ENCODE results near the gene SIVA1.

The SIVA1 gene

DNA sequence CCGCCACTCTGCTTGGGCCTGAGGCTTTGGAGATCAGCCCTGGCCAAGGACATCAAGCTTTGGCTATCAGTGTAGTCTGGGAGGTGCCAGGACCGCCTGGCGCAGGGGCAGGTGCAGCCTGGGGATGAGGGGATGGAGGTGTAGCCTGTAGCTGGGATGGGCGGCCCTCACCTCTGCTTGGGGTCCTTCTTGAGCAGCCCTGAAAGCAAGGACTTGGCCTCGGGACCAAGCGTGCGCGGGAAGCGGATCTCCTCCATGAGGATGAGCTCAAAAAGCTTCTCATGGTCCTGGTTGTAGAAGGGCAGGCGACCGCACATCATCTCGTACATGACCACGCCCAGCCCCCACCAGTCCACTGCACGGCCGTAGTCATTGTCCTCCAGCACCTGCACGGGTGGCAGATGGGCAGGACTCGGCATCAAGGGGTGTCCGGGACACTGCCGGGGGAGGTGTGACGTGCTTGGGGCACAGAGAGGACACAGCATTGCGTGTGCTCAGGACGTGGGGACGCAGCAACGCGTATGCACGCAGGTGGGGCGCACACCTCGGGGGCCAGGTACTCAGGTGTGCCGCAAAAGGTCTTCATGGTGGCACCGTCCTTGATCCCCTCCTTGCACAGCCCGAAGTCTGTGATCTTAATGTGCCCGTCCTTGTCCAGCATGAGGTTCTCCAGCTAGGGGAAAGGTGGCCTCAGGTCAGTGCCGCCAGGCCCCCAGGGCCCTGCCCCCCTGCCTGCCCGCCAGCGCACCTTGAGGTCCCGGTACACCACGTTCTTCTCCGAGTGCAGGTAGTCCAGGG lies 20.0 kb downstream of the SIVA1 start:
- no peak for DNase-seq

GRCh38 chr14:104773505-104774452 lies 20.8 kb downstream of the SIVA1 start:
- no peak for DNase-seq

DNA sequence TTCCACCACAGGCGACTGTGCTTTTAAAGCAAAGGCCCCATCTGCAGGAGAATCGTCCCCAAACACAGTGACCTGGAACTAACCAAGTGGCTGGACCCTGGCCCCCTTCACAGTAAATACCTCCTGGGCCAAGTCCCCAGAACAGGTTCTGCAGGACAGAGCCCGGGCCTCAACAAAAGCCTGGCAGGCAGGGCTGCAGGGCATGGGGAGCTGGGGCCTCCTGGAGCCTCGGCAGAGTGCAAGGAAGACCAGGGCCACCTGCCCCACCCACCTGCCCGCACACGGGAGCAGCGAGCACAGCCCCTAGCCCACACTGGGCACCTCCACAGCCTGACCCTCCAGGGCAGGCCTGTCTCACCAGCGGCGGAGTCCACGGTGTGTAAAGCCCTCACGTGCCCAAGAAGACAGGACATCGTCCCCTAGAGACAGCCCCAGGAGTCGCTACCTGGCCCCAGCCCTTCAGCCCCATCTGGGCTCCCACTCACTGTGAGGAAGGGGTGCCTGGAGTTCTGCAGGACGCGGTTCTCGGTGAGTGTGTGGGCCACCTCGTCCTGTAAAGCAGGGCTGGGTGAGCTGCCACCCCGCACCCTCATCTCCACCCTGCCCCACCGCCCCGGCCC lies 21.6 kb downstream of the SIVA1 start:
- DNase-seq, result no peak

DNA sequence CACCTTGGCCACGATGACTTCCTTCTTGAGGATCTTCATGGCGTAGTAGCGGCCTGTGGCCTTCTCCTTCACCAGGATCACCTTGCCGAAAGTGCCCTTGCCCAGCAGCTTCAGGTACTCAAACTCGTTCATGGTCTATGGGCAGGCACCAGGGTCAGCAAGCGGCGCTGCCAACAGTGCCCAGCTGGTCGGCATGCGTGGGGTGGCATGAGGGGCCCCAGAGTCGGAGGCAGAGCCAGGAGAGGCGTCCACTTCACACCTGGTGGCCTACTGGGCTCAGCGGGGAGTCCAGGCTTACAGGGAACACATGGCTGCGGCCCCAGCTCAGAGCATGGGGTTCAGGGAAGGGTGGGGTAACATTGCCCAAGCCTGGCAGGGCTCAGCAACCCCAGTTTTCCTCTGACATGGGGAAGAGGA lies 22.1 kb downstream of the SIVA1 start:
- DNase-seq, result no peak

GRCh38 chr14:104776481-104776880 lies 23.5 kb downstream of the SIVA1 start:
- no peak for DNase-seq

GRCh38 chr14:104776961-104777807 lies 24.2 kb downstream of the SIVA1 start:
- DNase-seq, result no peak

GRCh38 chr14:104777808-104778249 lies 24.9 kb downstream of the SIVA1 start:
- DNase-seq, result no peak

DNA sequence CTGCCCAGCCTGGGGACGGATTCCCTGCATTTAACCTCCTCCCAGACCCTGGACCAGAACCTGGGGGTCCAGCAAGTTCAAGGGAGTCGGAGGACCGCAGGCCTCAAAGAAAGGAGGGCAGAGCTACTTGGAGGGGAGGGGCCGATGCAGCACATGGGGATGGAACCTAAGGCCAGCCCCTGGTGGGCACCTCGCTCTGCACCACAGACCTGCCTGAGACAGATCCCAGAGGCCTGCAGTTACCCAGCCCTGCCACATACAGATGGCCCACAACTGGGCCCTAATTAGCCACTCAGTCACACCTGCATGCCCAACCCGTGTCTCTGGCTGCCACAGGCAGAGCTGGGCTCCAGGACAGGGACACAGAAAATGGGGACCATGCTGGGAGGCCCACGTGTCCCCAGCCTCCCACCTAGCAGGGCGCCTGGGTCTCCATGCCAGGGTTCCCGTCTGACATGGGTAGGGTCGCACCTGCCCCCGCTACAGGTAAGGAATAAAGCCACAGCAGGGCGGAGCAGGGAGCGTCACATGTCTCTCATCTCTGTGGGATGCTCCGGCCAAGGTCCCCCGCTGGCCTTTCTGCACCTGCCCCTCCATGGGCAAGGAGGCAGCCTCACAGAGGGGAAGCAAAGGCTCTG lies 25.9 kb downstream of the SIVA1 start:
- DNase-seq, result no peak

DNA sequence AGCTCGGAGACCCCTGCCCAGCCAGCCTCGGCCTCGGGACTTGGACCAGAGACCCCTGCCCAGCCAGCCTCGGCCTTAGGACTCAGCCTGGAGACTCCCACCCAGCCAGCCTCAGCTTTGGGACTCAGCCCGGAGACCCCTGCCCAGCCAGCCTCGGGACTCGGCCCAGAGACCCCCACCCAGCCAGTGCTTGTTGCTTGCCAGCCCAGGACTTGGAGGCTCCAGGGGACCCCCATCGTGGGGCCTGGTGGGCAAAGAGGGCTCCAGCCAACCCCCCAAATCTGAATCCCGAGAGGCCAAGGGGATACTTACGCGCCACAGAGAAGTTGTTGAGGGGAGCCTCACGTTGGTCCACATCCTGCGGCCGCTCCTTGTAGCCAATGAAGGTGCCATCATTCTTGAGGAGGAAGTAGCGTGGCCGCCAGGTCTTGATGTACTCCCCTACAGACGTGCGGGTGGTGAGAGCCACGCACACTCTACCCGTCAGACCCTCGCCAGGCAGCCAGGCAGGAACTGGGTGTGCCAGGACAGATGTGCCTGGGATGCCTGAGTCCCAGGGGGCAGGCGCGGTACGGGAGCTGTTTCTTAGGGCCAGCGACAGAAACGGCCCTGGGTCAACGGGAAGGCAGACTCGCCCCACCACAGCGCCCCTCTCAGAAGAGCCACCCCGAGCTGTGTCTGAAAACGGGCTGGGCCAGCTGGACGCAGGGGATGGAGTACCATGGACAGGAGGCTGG lies 27.0 kb downstream of the SIVA1 start:
- DNase-seq, result no peak

DNA sequence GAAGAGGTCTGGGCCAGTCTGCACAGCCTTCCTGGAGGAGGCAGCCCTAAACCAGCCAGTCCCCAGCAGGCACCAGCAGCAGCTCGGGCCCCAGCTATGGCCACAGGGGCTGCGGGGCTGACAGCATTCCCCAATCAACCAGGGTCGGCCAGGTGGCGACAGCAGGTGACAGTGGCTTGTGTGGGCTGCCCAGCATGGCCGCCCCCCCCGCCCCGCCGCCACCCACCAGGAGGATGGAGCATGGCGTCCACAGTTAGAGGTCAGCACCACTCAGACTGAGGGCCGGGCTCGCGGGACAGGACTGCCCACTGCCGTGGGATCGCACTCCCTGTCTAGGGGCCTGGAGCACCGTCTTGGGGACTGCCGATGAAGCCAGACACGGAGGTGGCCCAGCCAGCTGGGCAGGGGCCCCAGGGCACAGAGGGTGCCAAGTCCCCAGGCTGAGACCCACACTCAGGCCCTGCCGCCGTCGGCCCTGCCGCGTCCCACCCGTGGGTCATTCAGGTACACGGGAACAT lies 27.6 kb downstream of the SIVA1 start:
- no peak for DNase-seq

GRCh38 chr14:104781271-104782077 lies 28.5 kb downstream of the SIVA1 start:
- DNase-seq, result no peak

- no peak for DNase-seq
These were observed 29.3 kb downstream of the SIVA1 start for GRCh38 chr14:104782086-104782807.

DNA sequence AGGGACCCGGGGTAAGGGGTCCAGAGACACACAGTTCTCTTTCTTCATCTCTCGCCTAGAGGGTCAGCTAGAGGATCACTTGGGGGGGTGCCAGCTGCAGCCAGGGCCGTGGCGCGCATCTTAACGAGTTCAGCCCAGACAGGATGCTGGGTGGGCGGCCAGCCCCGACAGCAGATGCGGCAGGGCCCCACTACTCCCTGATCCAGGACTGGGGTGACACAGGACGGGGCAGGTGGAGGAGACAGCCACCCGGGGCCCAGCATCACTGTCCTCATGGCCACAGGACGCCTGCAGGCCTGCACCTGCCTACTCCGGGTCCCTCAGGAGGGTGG lies 29.8 kb downstream of the SIVA1 start:
- no peak for DNase-seq

DNA sequence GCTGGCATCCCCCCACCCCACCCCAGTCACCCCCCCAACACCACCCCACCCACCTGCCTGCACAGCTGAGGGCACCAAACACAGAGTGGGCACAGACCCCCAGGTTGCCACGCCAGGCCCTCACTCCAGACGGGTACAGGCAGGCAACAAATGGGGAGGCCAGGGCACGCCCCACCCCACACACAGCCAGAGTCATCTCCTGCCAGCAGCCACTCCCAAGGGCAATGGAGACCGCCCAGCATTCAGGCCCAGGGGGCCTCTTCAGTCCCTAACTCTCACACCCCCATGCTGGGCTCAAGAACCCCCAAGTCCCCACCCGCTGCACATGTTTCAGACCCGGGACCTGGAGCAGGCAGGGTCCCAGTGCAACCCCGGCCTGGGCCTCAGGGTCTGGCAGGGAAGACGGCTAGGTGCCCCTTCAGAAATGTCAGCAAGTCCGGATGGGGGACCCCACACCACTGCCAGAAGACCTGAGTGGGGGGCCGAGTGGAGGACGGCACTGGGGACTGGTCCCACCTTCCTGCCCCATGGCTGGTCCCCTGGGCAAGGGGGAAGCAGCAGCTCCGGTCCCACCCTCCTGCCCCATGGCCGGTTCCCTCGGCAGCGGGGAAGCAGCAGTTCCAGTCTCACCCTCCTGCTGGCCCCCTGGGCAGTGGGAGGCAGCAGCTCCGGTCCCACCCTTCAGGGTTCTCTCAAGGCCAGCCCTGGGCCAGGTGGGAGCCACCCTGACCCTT lies 30.7 kb downstream of the SIVA1 start:
- no peak for DNase-seq

- DNase-seq, result no peak
These were observed 31.2 kb downstream of the SIVA1 start for GRCh38 chr14:104784218-104784568.

- no peak for DNase-seq
These were observed 32.1 kb downstream of the SIVA1 start for GRCh38 chr14:104784846-104785707.

GRCh38 chr14:104785708-104786080 lies 32.7 kb downstream of the SIVA1 start:
- DNase-seq, result no peak

DNA sequence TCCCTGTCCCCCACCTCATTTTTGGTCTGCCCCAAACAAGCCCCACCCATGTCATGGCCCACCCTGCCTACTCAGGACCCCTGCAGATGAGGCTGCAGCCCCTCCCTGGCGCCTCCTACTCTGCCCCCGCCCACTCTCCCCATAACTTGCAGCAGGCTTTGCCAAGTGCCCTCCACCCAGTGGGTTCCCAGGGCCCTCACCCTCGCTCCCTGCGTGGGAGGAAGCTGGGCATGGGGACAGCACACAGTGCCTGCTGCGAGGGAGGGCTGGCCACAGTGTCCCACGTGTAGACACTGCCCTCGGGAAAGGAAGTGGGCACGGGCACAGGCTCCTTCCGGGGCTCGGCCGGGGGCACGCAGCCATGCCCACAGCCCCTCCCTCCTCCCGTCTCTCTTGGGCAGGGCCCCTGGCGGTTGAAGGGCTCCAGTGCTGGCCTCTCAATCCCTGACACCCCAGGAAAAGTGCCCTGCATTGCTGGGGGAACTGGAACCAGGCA lies 33.2 kb downstream of the SIVA1 start:
- no peak for DNase-seq
